ENCODE data around the gene CASTOR1. TPM values are rescaled to one million over a fixed set of nuclear protein-coding genes. Genes with fewer than 3 reads are reported as not detected.
A peak's percentile ranks its signal among the peaks of the same experiment; 100 is the strongest.

Gene CASTOR1
- total RNA-seq, 2 experiments from 2014 or later = 4.5 to 9.1 TPM

DNA sequence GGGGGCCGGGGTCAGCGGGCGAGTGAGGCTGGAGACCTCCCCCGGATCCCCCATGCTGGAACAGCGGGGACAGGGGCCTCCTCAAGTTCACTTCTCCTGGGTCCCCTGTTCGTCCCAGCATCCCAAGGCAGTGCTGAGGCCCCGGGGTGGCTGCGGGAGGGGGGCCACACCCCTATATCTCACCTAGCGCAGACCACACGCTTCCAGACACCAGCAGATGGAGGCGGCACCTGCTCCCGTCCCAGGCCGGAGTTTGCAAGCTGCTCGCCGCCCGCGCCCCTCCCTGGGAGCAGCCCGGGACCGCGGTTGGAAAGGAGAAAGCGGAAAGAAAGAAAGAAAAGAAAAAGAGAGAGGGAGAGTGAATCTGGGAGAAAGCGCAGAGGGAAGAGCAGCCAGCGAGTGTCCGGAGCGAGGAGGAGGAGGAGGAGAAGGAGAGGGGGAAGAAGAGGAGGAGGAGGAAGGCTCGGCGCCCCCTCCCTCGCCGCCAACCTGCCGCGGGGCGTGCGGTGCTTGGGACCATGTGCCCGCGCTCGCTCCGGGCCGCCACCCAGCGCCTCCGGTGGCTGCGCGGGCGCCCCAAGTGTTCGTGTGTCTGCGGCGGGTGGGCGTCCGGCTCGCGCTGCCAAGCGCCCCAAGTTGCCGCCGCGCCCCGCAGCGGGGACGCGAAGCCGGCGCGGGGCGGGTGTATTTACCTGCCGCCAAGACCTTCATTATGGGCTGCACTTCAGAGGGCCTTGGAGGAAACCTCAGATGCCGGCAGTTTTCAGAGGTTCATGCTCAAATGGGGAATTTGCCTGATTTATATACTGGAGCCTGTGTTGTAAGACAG lies 43.1 kb downstream of the CASTOR1 start, which contains the start of gene LIF:
Gene LIF (minus strand): TSS at position 775 of the 829 bp plus-strand sequence. CDS start 64 bp downstream, at position 711.
- Histone ChIP-seq H3K79me2 (ENCODE audit: insufficient read depth, low read depth, low read length) (no peaks in the 10 kb centered on the region), H2AFZ (ENCODE audit: low read length) (no peak within 1 kb of the TSS), H3K9me2 (ENCODE audit: insufficient read depth, low read length) (no peaks in the 10 kb centered on the region), H3K4me1 (ENCODE audit: insufficient read depth, low read length, poor library complexity, severe bottlenecking) (peaks cover 4% of the 10 kb centered on the region), H3K9me3 (ENCODE audit: low read length) (no peaks in the 10 kb centered on the region), H3K36me3 (ENCODE audit: insufficient read depth, low read length) (no peaks in the 10 kb centered on the region), H4K20me1 (ENCODE audit: insufficient read depth, low read length) (no peaks in the 10 kb centered on the region), H3K4me2 (ENCODE audit: low read length) (peak within 1 kb of the TSS; percentile 12; the same call in 1 of the 2 replicates), H3K27ac (ENCODE audit: low read depth, low read length, poor library complexity, severe bottlenecking) (no peak within 1 kb of the TSS), H3K4me3 (ENCODE audit: low read depth, low read length, poor library complexity, severe bottlenecking) (no peak within 1 kb of the TSS)
- TF ChIP-seq, protein P1, sequence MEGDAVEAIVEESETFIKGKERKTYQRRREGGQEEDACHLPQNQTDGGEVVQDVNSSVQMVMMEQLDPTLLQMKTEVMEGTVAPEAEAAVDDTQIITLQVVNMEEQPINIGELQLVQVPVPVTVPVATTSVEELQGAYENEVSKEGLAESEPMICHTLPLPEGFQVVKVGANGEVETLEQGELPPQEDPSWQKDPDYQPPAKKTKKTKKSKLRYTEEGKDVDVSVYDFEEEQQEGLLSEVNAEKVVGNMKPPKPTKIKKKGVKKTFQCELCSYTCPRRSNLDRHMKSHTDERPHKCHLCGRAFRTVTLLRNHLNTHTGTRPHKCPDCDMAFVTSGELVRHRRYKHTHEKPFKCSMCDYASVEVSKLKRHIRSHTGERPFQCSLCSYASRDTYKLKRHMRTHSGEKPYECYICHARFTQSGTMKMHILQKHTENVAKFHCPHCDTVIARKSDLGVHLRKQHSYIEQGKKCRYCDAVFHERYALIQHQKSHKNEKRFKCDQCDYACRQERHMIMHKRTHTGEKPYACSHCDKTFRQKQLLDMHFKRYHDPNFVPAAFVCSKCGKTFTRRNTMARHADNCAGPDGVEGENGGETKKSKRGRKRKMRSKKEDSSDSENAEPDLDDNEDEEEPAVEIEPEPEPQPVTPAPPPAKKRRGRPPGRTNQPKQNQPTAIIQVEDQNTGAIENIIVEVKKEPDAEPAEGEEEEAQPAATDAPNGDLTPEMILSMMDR (conservative IDR thresholded peaks at IDR 0.05; ENCODE audit: low read length) = 0 out of 2 replicates have a peak, but pooled peaks have one; percentile 23
- TF ChIP-seq EZH2phosphoT487 (IDR thresholded peaks at IDR 0.05; ENCODE audit: borderline replicate concordance, low read depth, low read length) = no peak
- CTCF ChIA-PET (ENCODE audit: unreplicated experiment) = no interaction called here
- BruUV-seq (replicated peaks) = no TSS peak
- POLR2A ChIA-PET = no interaction called here
- intact Hi-C loops (cut with micrococcal nuclease; ENCODE audit: unreplicated experiment) = no loop called here
- no peak for DNase-seq (ENCODE audit: low spot score)

DNA sequence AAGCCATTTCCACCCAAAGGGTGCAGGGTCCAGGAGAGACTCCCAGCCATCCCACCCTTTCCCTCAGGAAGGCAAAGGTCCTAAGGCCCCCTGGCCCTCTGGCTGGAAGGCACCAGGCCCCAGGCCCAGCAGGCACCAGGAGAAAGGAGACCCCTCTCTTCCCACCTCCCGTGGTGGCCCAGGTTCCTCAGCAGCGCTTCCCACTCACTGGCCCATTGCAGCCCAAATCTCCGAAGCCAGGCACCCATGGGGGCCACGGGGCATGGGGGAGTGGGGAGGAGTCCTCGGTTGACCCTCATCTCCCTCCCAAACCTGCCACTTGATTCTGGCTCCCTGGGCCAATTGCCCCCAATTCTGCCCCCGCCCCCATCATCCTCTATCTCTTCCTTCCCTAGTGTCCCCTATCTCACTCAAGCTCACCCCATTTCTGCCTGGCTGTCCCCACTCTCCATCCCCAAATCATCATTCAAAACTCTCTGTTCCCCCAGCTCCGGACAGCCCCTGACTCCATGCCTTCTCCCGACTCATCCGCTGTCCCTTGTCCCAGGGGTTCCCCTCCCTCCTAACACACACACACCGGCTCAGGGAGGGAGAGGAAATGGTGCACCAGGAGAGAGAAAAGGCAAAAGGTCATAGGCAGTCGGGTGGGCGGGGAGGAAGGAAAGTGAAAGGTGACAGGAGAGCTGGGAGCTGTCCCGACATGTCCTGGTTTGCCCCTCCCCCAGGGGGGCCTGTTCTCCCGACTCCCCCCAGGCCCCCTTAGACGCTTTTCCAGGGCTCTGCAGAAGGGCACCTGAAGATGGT lies 43.9 kb downstream of the CASTOR1 start:
- H3K4me1 ChIP-seq (ENCODE audit: insufficient read depth, low read length, poor library complexity, severe bottlenecking) = peaks cover 12% of the 10 kb centered on the region

More for the DNA sequence above, 43.9 kb downstream of the CASTOR1 start:
- Histone ChIP-seq H3K4me2 (ENCODE audit: low read length) (no peak overlapping the region), H2AFZ (ENCODE audit: low read length) (no peak overlapping the region), H3K36me3 (ENCODE audit: insufficient read depth, low read length) (no peaks in the 10 kb centered on the region), H3K79me2 (ENCODE audit: insufficient read depth, low read depth, low read length) (no peaks in the 10 kb centered on the region), H3K9me3 (ENCODE audit: low read length) (no peaks in the 10 kb centered on the region), H4K20me1 (ENCODE audit: insufficient read depth, low read length) (no peaks in the 10 kb centered on the region), H3K4me3 (ENCODE audit: low read depth, low read length, poor library complexity, severe bottlenecking) (no peak overlapping the region), H3K27ac (ENCODE audit: low read depth, low read length, poor library complexity, severe bottlenecking) (no peak overlapping the region), H3K9me2 (ENCODE audit: insufficient read depth, low read length) (no peaks in the 10 kb centered on the region)
- ChIA-PET POLR2A (no interaction called here), CTCF (ENCODE audit: unreplicated experiment) (no interaction called here)
- TF ChIP-seq, protein P1 (conservative IDR thresholded peaks at IDR 0.05; ENCODE audit: low read length) = no peak
- TF ChIP-seq EZH2phosphoT487 (IDR thresholded peaks at IDR 0.05; ENCODE audit: borderline replicate concordance, low read depth, low read length) = no peak
- intact Hi-C loops (cut with micrococcal nuclease; ENCODE audit: unreplicated experiment) = no loop called here
- no TSS peak for BruUV-seq (replicated peaks)
- no peak for DNase-seq (ENCODE audit: low spot score)

All from OCI-LY7 (cell line).